ENCODE measurements around the gene BCL2L14. TPM values are rescaled to one million over a fixed set of nuclear protein-coding genes. Genes with fewer than 3 reads are reported as not detected.

BCL2L14 gene
- total and polyA plus RNA-seq, 2 donors (not counting 1 experiment from before 2014, with no cell fraction given), result 0.04 TPM; not detected in 1

DNA sequence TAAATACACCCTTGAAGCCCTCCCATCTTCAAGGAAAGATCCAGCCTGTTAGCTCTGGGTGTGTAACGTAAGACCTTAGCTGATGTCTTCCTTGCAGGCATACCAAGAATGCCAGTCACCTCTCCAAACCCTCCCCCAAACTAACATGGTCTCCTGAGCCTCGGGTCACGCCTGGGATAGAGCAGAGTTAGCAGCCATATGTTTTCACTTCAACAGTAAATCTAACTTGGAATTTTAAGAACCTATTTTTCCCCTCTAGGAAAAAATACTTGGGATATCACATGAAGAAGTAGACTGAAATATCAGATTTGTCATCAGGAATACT, 27.9 kb downstream of the BCL2L14 start:
- peaks cover 20% of the 10 kb centered on the region for H3K27me3 Mint-ChIP-seq
- no peak overlapping the region for H3K27ac Mint-ChIP-seq
- Histone ChIP-seq H2AFZ (ENCODE audit: insufficient read depth, low read depth, low read length, poor library complexity, severe bottlenecking) (no peak overlapping the region), H3K36me3 (replicated peaks in 1 of 2; ENCODE audit: control extremely low read depth in 1 of 2, control insufficient read depth in 1 of 2, extremely low read depth in 1 of 2, insufficient read depth in 2 of 2, low read length in 1 of 2) (no peaks in the 10 kb centered on the region), H4K20me1 (ENCODE audit: control insufficient read depth, insufficient read depth, low read length, poor library complexity, severe bottlenecking) (no peaks in the 10 kb centered on the region), H3K27ac (ENCODE audit: low read length in 2 of 2) (no peak overlapping the region), H3K27me3 (replicated peaks in 1 of 4; ENCODE audit: control extremely low read depth in 1 of 4, control insufficient read depth in 3 of 4, insufficient read depth in 4 of 4, low read length in 3 of 4) (no peaks in the 10 kb centered on the region), H3K9me3 (ENCODE audit: control extremely low read depth in 1 of 3, control insufficient read depth in 2 of 3, insufficient read depth in 1 of 3, low read length in 2 of 3) (peaks cover 0 to under 1% (median 0%) of the 10 kb centered on the region in 3 donors), H3K9ac (ENCODE audit: low read length) (no peak overlapping the region), H3K4me2 (replicated peaks; ENCODE audit: low read depth, low read length, poor library complexity, severe bottlenecking) (no peak overlapping the region), H3K4me1 (ENCODE audit: control insufficient read depth in 2 of 2, insufficient read depth in 2 of 2, low read length in 2 of 2) (no peaks in the 10 kb centered on the region), H3K4me3 (ENCODE audit: control extremely low read depth in 1 of 5, extremely low read depth in 1 of 5, insufficient read depth in 1 of 5, low read depth in 2 of 5, low read length in 4 of 5) (no peak overlapping the region), H3K79me2 (ENCODE audit: control insufficient read depth, insufficient read depth, low read length) (no peaks in the 10 kb centered on the region)
- TF ChIP-seq, protein P1, sequence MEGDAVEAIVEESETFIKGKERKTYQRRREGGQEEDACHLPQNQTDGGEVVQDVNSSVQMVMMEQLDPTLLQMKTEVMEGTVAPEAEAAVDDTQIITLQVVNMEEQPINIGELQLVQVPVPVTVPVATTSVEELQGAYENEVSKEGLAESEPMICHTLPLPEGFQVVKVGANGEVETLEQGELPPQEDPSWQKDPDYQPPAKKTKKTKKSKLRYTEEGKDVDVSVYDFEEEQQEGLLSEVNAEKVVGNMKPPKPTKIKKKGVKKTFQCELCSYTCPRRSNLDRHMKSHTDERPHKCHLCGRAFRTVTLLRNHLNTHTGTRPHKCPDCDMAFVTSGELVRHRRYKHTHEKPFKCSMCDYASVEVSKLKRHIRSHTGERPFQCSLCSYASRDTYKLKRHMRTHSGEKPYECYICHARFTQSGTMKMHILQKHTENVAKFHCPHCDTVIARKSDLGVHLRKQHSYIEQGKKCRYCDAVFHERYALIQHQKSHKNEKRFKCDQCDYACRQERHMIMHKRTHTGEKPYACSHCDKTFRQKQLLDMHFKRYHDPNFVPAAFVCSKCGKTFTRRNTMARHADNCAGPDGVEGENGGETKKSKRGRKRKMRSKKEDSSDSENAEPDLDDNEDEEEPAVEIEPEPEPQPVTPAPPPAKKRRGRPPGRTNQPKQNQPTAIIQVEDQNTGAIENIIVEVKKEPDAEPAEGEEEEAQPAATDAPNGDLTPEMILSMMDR (IDR thresholded peaks at IDR 0.05), result no peak
- no peak for TF ChIP-seq EZH2 (IDR thresholded peaks at IDR 0.05; ENCODE audit: borderline replicate concordance, insufficient read depth, low read depth, low read length, poor library complexity, severe bottlenecking)
- H3K4me1 Mint-ChIP-seq, result no peaks in the 10 kb centered on the region
- 89% methylated on average over 1 of the region's 3 CpGs for WGBS (ENCODE audit: insufficient coverage)
- ChIA-PET CTCF (no interaction called here), POLR2A (no interaction called here)
- ATAC-seq (ENCODE audit: low read depth) (no peak), DNase-seq (no peak)
- intact Hi-C loops (cut with micrococcal nuclease), result no loop called here
- no peaks in the 10 kb centered on the region for H3K9me3 Mint-ChIP-seq (ENCODE audit: insufficient read depth)
- H3K4me3 Mint-ChIP-seq, result no peak overlapping the region

DNA sequence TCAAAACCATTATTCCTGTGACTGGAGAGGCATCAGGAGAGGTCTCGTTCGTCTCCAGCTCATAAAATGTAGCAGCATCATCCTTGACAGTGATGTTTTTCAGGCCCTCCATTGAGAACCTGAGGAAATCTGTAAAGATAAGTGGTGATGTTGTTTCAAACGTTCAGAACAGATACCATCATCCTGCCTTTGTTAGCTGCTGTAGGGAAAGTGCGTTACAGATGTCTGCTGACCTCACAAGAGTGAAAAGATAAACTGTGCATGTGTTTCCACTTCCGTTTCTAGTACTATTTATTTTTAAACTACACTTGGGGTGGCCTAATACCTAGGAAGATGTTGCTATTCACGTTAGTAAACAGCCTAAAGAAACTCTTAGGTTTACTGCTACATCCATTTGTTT, 28.4 kb downstream of the BCL2L14 start:
- H3K4me1 ChIP-seq (ENCODE audit: control insufficient read depth in 2 of 2, insufficient read depth in 2 of 2, low read length in 2 of 2), result no peaks in the 10 kb centered on the region
- Mint-ChIP-seq H3K9me3 (ENCODE audit: insufficient read depth) (no peaks in the 10 kb centered on the region), H3K27me3 (peaks cover 20% of the 10 kb centered on the region), H3K4me3 (no peak overlapping the region), H3K27ac (no peak overlapping the region), H3K4me1 (no peaks in the 10 kb centered on the region)
- ATAC-seq (ENCODE audit: low read depth) (no peak), DNase-seq (no peak)
- no peak overlapping the region for H3K4me2 ChIP-seq (replicated peaks; ENCODE audit: low read depth, low read length, poor library complexity, severe bottlenecking)
- H3K36me3 ChIP-seq (replicated peaks in 1 of 2; ENCODE audit: control extremely low read depth in 1 of 2, control insufficient read depth in 1 of 2, extremely low read depth in 1 of 2, insufficient read depth in 2 of 2, low read length in 1 of 2), result no peaks in the 10 kb centered on the region
- H4K20me1 ChIP-seq (ENCODE audit: control insufficient read depth, insufficient read depth, low read length, poor library complexity, severe bottlenecking), result no peaks in the 10 kb centered on the region
- TF ChIP-seq, protein P1 (IDR thresholded peaks at IDR 0.05), result no peak
- no peak for TF ChIP-seq EZH2 (IDR thresholded peaks at IDR 0.05; ENCODE audit: borderline replicate concordance, insufficient read depth, low read depth, low read length, poor library complexity, severe bottlenecking)
- no peaks in the 10 kb centered on the region for H3K27me3 ChIP-seq (replicated peaks in 1 of 4; ENCODE audit: control extremely low read depth in 1 of 4, control insufficient read depth in 3 of 4, insufficient read depth in 4 of 4, low read length in 3 of 4)
- intact Hi-C loops (cut with micrococcal nuclease), result no loop called here
- H3K4me3 ChIP-seq (ENCODE audit: control extremely low read depth in 1 of 5, extremely low read depth in 1 of 5, insufficient read depth in 1 of 5, low read depth in 2 of 5, low read length in 4 of 5), result no peak overlapping the region
- H3K27ac ChIP-seq (ENCODE audit: low read length in 2 of 2), result no peak overlapping the region
- H3K9ac ChIP-seq (ENCODE audit: low read length), result no peak overlapping the region
- H3K9me3 ChIP-seq (ENCODE audit: control extremely low read depth in 1 of 3, control insufficient read depth in 2 of 3, insufficient read depth in 1 of 3, low read length in 2 of 3), result peaks cover 0 to 4% (median 0%) of the 10 kb centered on the region in 3 donors
- H2AFZ ChIP-seq (ENCODE audit: insufficient read depth, low read depth, low read length, poor library complexity, severe bottlenecking), result no peak overlapping the region
- ChIA-PET CTCF (no interaction called here), POLR2A (no interaction called here)
- WGBS (ENCODE audit: insufficient coverage), result 91% methylated on average over 4 of the region's 6 CpGs
- no peaks in the 10 kb centered on the region for H3K79me2 ChIP-seq (ENCODE audit: control insufficient read depth, insufficient read depth, low read length)

Data from B cell (primary cell).